Transverse colon (tissue), 4 donors: ENCODE data around the gene NPFF.

Source experiments
- EP300 ChIP-seq: sonication (generic); formaldehyde crosslinking; IDR thresholded peaks from one replicate; pipeline ENCODE4 v1.6.1; 2017; ENCODE audit warnings: antibody characterized with exemption, low read depth
- POLR2A ChIP-seq: fragments of 450-650 bp; IDR thresholded peaks from one replicate; pipeline ENCODE4 v1.6.1; 2016; ENCODE audit warnings: antibody characterized with exemption, mild to moderate bottlenecking, moderate library complexity
- POLR2AphosphoS5 ChIP-seq, 3 donors: sonication (generic); formaldehyde crosslinking; IDR thresholded peaks; one replicate each; pipeline ENCODE4 v1.6.1; 2016; ENCODE audit warnings: antibody characterized with exemption in 3 of 3
- TF ChIP-seq, protein P1 (sequence below), 5 experiments: fragments of 200-600 bp in 3 of 5; fragments of 450-650 bp in 2 of 5; sonication (generic) in 3 of 5; IDR thresholded peaks; 1 replicate in 2 of 5; 2 replicates in 3 of 5; pipeline ENCODE4 v1.5.1; 2016 to 2017; ENCODE audit warnings: antibody characterized with exemption in 5 of 5, inconsistent platforms in 3 of 5, mild to moderate bottlenecking in 2 of 5, moderate library complexity in 1 of 5

GRCh38 chr12:53524476-53524875, 17.2 kb upstream of the NPFF start:
- TF ChIP-seq, protein P1, sequence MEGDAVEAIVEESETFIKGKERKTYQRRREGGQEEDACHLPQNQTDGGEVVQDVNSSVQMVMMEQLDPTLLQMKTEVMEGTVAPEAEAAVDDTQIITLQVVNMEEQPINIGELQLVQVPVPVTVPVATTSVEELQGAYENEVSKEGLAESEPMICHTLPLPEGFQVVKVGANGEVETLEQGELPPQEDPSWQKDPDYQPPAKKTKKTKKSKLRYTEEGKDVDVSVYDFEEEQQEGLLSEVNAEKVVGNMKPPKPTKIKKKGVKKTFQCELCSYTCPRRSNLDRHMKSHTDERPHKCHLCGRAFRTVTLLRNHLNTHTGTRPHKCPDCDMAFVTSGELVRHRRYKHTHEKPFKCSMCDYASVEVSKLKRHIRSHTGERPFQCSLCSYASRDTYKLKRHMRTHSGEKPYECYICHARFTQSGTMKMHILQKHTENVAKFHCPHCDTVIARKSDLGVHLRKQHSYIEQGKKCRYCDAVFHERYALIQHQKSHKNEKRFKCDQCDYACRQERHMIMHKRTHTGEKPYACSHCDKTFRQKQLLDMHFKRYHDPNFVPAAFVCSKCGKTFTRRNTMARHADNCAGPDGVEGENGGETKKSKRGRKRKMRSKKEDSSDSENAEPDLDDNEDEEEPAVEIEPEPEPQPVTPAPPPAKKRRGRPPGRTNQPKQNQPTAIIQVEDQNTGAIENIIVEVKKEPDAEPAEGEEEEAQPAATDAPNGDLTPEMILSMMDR (IDR thresholded peaks at IDR 0.05): no peak
- no peak for TF ChIP-seq POLR2A
- no peak for TF ChIP-seq EP300
- TF ChIP-seq POLR2AphosphoS5 (IDR thresholded peaks at IDR 0.05): no peak
